Neural crest cell (in vitro differentiated cells): ENCODE data around the gene TSHR. TPM values are rescaled to one million over a fixed set of nuclear protein-coding genes. Genes with fewer than 3 reads are reported as not detected.

Experiments
- DNase-seq: peaks from one replicate; pipeline ENCODE4 v3.0.0; 2021; ENCODE audit warnings: low read depth, mixed read lengths, low spot score
- H3K27ac Mint-ChIP-seq: one replicate; pipeline ENCODE4 v1.8.0; 2021; ENCODE audit warnings: mild to moderate bottlenecking, mixed read lengths; ENCODE audit not compliant: unreplicated experiment
- H3K27me3 Mint-ChIP-seq: 2 replicates; pipeline ENCODE4 v1.8.0; 2021; ENCODE audit warnings: low read depth, mild to moderate bottlenecking, mixed read lengths
- H3K36me3 Mint-ChIP-seq: 2 replicates; pipeline ENCODE4 v1.8.0; 2021; ENCODE audit warnings: low read depth, mild to moderate bottlenecking, mixed read lengths
- H3K4me1 Mint-ChIP-seq: 2 replicates; pipeline ENCODE4 v1.8.0; 2021; ENCODE audit warnings: mixed read lengths
- H3K4me3 Mint-ChIP-seq: one replicate; pipeline ENCODE4 v1.8.0; 2021; ENCODE audit warnings: mild to moderate bottlenecking, mixed read lengths
- H3K9me3 Mint-ChIP-seq: 2 replicates; pipeline ENCODE4 v1.8.0; 2021; ENCODE audit warnings: mixed read lengths
- CTCF ChIP-seq: fragments of 200-600 bp; sonication (generic); conservative IDR thresholded peaks from 2 replicates; pipeline ENCODE4 v1.5.0; 2021; ENCODE audit warnings: antibody characterized with exemption, mild to moderate bottlenecking
- total RNA-seq: library from RNA; stranded (reverse); gene quantifications from 2 replicates; pipeline ENCODE4 v1.2.1, GENCODE V29; 2021

Gene TSHR
- total RNA-seq, 1 donor from 2014 or later, result not detected

DNA sequence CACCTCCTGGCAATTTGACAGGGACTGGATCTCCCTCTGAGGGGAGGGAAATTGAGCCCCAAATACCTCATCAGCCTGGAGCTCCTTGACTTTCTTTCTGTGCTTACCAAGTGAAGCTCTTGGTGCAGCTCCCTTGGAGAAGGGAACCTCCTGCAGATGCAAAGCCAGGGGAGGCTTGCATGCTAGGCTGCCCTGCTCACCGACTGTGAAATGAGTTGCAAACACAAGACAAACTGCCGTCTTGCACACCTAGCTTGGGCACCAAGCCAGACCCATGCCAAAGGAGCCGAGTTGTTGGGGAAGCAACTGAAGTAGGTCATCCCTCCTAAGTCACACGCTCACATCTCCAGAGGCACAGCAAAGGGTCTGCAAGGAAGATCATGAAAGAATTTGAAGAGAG, 170.1 kb downstream of the TSHR start:
- Mint-ChIP-seq H3K27ac (no peak overlapping the region), H3K36me3 (peaks cover 3% of the 10 kb centered on the region), H3K27me3 (no peaks in the 10 kb centered on the region), H3K4me3 (no peak overlapping the region), H3K4me1 (no peaks in the 10 kb centered on the region), H3K9me3 (peaks cover 6% of the 10 kb centered on the region)
- no peak for DNase-seq
- no peak for TF ChIP-seq CTCF

DNA sequence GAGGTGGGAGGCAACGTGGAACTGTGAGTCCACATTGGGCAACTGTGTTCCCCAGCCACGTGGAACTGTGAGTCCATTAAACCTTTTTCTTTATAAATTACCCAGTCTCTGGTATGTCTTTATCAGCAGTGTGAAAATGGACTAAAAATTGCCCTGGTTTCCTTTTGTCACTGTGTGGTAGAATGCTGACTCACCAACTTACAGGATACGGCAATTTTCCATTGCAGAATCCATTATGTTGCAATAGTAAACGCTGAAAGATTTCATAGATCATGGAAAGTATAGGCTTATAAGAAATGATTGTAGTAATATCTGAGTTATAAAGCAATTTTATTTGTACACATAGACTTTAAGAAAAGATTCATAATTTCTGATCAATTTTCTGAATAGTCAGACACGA, 172.4 kb downstream of the TSHR start:
- no peaks in the 10 kb centered on the region for H3K36me3 Mint-ChIP-seq
- no peak overlapping the region for H3K27ac Mint-ChIP-seq
- no peak for TF ChIP-seq CTCF
- H3K4me1 Mint-ChIP-seq, result no peaks in the 10 kb centered on the region
- DNase-seq, result no peak
- no peaks in the 10 kb centered on the region for H3K27me3 Mint-ChIP-seq
- H3K4me3 Mint-ChIP-seq, result no peak overlapping the region
- H3K9me3 Mint-ChIP-seq, result peaks cover 3% of the 10 kb centered on the region

DNA sequence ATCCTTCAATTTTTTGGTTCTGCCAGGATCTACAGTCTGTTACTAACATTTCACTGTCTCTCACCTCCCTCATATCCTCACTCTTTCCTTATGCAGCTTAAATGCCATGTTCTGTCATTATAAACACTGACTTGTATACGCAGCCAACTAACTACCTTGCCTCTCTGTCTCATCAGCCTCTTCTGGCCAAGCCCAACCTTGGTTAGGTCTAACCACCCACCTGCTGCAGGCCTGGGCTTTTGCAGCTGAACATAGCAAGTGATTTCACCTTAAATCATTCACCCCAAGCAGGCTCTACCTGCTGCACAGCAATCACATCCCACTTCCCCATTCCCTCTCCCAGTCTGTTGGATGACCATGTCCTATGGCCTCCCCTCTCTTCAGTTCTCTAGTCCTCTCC, 173.8 kb downstream of the TSHR start:
- no peak overlapping the region for H3K27ac Mint-ChIP-seq
- peaks cover 3% of the 10 kb centered on the region for H3K9me3 Mint-ChIP-seq
- DNase-seq, result no peak
- H3K27me3 Mint-ChIP-seq, result no peaks in the 10 kb centered on the region
- H3K36me3 Mint-ChIP-seq, result no peaks in the 10 kb centered on the region
- no peak for TF ChIP-seq CTCF
- H3K4me1 Mint-ChIP-seq, result no peaks in the 10 kb centered on the region
- H3K4me3 Mint-ChIP-seq, result no peak overlapping the region

DNA sequence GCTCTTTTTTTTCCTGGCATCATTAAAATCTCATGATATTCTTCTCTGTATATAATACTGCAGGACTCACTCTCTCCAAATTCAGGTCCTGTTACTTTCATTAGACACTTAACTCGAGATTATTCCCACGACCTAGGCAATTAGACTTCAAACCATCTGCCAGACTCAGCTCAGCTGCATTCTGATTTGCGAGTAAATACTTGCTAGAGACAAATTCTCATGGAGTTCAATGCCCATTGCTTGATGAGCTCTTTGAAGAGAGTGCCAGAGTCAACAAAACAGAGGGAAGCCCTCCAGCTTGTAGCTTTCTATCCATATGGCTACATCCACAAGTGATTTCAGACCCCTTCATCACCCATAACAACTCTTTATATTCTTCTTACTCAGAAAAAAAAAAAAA, 177.0 kb downstream of the TSHR start:
- H3K4me1 Mint-ChIP-seq, result no peaks in the 10 kb centered on the region
- peaks cover 3% of the 10 kb centered on the region for H3K9me3 Mint-ChIP-seq
- H3K4me3 Mint-ChIP-seq, result no peak overlapping the region
- H3K36me3 Mint-ChIP-seq, result no peaks in the 10 kb centered on the region
- TF ChIP-seq CTCF, result no peak
- no peak for DNase-seq
- H3K27ac Mint-ChIP-seq, result no peak overlapping the region
- H3K27me3 Mint-ChIP-seq, result no peaks in the 10 kb centered on the region

GRCh38 chr14:81133400-81133799, 178.0 kb downstream of the TSHR start:
- no peak for TF ChIP-seq CTCF
- Mint-ChIP-seq H3K4me3 (no peak overlapping the region), H3K27me3 (no peaks in the 10 kb centered on the region), H3K36me3 (no peaks in the 10 kb centered on the region), H3K27ac (no peak overlapping the region), H3K9me3 (peaks cover 3% of the 10 kb centered on the region), H3K4me1 (no peaks in the 10 kb centered on the region)
- DNase-seq, result no peak

DNA sequence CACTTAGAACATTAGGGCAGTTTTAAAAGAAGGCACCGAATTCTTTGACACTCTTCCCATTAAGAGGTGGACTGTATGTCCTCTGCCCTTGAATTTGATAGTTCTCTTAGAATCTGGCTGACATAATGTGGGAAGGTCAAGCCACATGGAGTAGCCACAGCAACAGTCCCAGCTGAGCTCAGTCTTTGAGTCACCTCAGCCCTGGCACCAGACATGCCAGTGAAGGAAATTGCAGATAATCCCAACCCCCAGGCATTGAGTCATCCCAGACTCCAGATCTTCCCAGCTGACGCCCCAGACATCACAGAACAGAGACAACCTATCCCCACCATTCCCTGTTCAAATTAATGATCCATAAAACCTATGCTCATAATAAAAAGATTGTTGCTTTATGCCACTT, 181.9 kb downstream of the TSHR start:
- no peak for TF ChIP-seq CTCF
- Mint-ChIP-seq H3K27ac (no peak overlapping the region), H3K4me3 (no peak overlapping the region), H3K27me3 (no peaks in the 10 kb centered on the region), H3K4me1 (no peaks in the 10 kb centered on the region), H3K9me3 (peaks cover 3% of the 10 kb centered on the region), H3K36me3 (no peaks in the 10 kb centered on the region)
- no peak for DNase-seq
